Measurements from ENCODE around the gene PIK3AP1. TPM values are rescaled to one million over a fixed set of nuclear protein-coding genes. Genes with fewer than 3 reads are reported as not detected.

The PIK3AP1 gene
- total RNA-seq, 1 donor from 2014 or later, result 3.8 TPM

DNA sequence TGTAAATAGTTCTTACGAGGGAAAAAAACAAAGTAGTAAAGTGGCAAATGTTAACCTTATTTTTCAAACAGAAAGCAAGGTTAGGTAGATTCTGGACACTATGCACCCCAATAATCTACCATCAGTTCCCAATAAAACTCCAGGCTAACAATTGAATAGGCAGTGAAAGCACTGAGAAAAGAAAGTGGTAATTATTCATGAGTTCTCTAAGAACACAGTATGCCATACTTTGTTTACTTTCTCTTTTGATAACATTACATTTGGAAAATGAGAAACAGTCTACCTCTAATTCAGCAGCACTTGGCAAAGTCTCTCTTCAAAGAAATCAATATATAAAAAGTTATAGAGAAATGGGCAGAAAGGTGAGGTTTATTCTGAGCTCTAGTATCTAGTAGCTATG is 151.9 kb downstream of the PIK3AP1 start:
- Histone ChIP-seq H3K79me2 (ENCODE audit: low read depth) (peaks cover 96% of the 10 kb centered on the region), H3K9ac (no peak overlapping the region), H3K27me3 (no peaks in the 10 kb centered on the region), H3K36me3 (peaks cover 14% of the 10 kb centered on the region), H4K20me1 (ENCODE audit: low read depth) (peaks cover 45% of the 10 kb centered on the region), H3K27ac (no peak overlapping the region), H3K4me2 (no peak overlapping the region), H3K4me1 (no peaks in the 10 kb centered on the region), H3F3A (ENCODE audit: low read depth) (no peaks in the 10 kb centered on the region), H3K9me3 (ENCODE audit: low read depth) (no peaks in the 10 kb centered on the region), H2AFZ (replicated peaks) (no peak overlapping the region), H3K4me3 (no peak overlapping the region)
- H3K27me3 Mint-ChIP-seq (ENCODE audit: insufficient read depth, low read depth), result no peaks in the 10 kb centered on the region
- DNase-seq (ENCODE audit: low spot score), result no peak
- no peak overlapping the region for H3K4me3 Mint-ChIP-seq
- TF ChIP-seq, protein P1, sequence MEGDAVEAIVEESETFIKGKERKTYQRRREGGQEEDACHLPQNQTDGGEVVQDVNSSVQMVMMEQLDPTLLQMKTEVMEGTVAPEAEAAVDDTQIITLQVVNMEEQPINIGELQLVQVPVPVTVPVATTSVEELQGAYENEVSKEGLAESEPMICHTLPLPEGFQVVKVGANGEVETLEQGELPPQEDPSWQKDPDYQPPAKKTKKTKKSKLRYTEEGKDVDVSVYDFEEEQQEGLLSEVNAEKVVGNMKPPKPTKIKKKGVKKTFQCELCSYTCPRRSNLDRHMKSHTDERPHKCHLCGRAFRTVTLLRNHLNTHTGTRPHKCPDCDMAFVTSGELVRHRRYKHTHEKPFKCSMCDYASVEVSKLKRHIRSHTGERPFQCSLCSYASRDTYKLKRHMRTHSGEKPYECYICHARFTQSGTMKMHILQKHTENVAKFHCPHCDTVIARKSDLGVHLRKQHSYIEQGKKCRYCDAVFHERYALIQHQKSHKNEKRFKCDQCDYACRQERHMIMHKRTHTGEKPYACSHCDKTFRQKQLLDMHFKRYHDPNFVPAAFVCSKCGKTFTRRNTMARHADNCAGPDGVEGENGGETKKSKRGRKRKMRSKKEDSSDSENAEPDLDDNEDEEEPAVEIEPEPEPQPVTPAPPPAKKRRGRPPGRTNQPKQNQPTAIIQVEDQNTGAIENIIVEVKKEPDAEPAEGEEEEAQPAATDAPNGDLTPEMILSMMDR (IDR thresholded peaks at IDR 0.05), result no peak
- no peak for TF ChIP-seq EZH2phosphoT487 (IDR thresholded peaks at IDR 0.05)
- no peak for TF ChIP-seq EZH2 (IDR thresholded peaks at IDR 0.05)
- peaks cover 40% of the 10 kb centered on the region for H3K36me3 Mint-ChIP-seq
- no peak overlapping the region for H3K27ac Mint-ChIP-seq
- H3K4me1 Mint-ChIP-seq, result peaks cover 3% of the 10 kb centered on the region
- no peaks in the 10 kb centered on the region for H3K9me3 Mint-ChIP-seq

GRCh38 chr10:96565774-96566173 is 154.5 kb downstream of the PIK3AP1 start:
- peaks cover 31% of the 10 kb centered on the region for H4K20me1 ChIP-seq (ENCODE audit: low read depth)
- H3F3A ChIP-seq (ENCODE audit: low read depth), result no peaks in the 10 kb centered on the region
- peaks cover 3% of the 10 kb centered on the region for H3K4me1 Mint-ChIP-seq
- no peaks in the 10 kb centered on the region for H3K9me3 Mint-ChIP-seq
- H3K36me3 Mint-ChIP-seq, result peaks cover 35% of the 10 kb centered on the region
- H2AFZ ChIP-seq (replicated peaks), result no peak overlapping the region
- no peak overlapping the region for H3K9ac ChIP-seq
- DNase-seq (ENCODE audit: low spot score), result no peak
- no peaks in the 10 kb centered on the region for H3K4me1 ChIP-seq
- no peaks in the 10 kb centered on the region for H3K27me3 ChIP-seq
- no peak for TF ChIP-seq EZH2 (IDR thresholded peaks at IDR 0.05)
- TF ChIP-seq, protein P1 (IDR thresholded peaks at IDR 0.05), result no peak
- TF ChIP-seq EZH2phosphoT487 (IDR thresholded peaks at IDR 0.05), result no peak
- no peaks in the 10 kb centered on the region for H3K9me3 ChIP-seq (ENCODE audit: low read depth)
- no peaks in the 10 kb centered on the region for H3K27me3 Mint-ChIP-seq (ENCODE audit: insufficient read depth, low read depth)
- no peak overlapping the region for H3K4me2 ChIP-seq
- peaks cover 17% of the 10 kb centered on the region for H3K36me3 ChIP-seq
- H3K27ac Mint-ChIP-seq, result no peak overlapping the region
- peaks cover 71% of the 10 kb centered on the region for H3K79me2 ChIP-seq (ENCODE audit: low read depth)
- no peak overlapping the region for H3K4me3 Mint-ChIP-seq
- no peak overlapping the region for H3K4me3 ChIP-seq
- H3K27ac ChIP-seq, result no peak overlapping the region

- no peak overlapping the region for H2AFZ ChIP-seq (replicated peaks)
- peaks cover 14% of the 10 kb centered on the region for H3K36me3 ChIP-seq
- Mint-ChIP-seq H3K36me3 (peaks cover 28% of the 10 kb centered on the region), H3K27ac (no peak overlapping the region), H3K4me1 (no peaks in the 10 kb centered on the region), H3K4me3 (no peak overlapping the region), H3K27me3 (ENCODE audit: insufficient read depth, low read depth) (no peaks in the 10 kb centered on the region), H3K9me3 (no peaks in the 10 kb centered on the region)
- H3K9ac ChIP-seq, result no peak overlapping the region
- H3F3A ChIP-seq (ENCODE audit: low read depth), result peaks cover 7% of the 10 kb centered on the region
- no peak overlapping the region for H3K27ac ChIP-seq
- peaks cover 23% of the 10 kb centered on the region for H4K20me1 ChIP-seq (ENCODE audit: low read depth)
- no peak overlapping the region for H3K4me2 ChIP-seq
- H3K4me3 ChIP-seq, result no peak overlapping the region
- no peaks in the 10 kb centered on the region for H3K9me3 ChIP-seq (ENCODE audit: low read depth)
- TF ChIP-seq, protein P1 (IDR thresholded peaks at IDR 0.05), result no peak
- TF ChIP-seq EZH2 (IDR thresholded peaks at IDR 0.05) (no peak), EZH2phosphoT487 (IDR thresholded peaks at IDR 0.05) (no peak)
- DNase-seq (ENCODE audit: low spot score), result no peak
- H3K4me1 ChIP-seq, result no peaks in the 10 kb centered on the region
- peaks cover 27% of the 10 kb centered on the region for H3K79me2 ChIP-seq (ENCODE audit: low read depth)
- H3K27me3 ChIP-seq, result no peaks in the 10 kb centered on the region
These were observed 159.1 kb downstream of the PIK3AP1 start for GRCh38 chr10:96560966-96561887.
